ENCODE results near the gene WDR1. TPM values are rescaled to one million over a fixed set of nuclear protein-coding genes. Genes with fewer than 3 reads are reported as not detected.

Gene WDR1
- total and polyA plus RNA-seq, 2 donors (not counting 3 experiments of a cell fraction or from before 2014, with no cell fraction given) = 590 to 660 TPM

- Histone ChIP-seq H3K4me2 (ENCODE audit: insufficient read depth, low read length) (no peak overlapping the region), H2AFZ (ENCODE audit: low read depth, low read length) (no peak overlapping the region), H3K4me3 (replicated peaks in 1 of 3; ENCODE audit: insufficient read depth in 1 of 3, low read depth in 1 of 3, low read length in 3 of 3) (no peak overlapping the region), H3K9ac (replicated peaks; ENCODE audit: extremely low read depth, insufficient read depth, low read length) (no peak overlapping the region), H3K27ac (ENCODE audit: insufficient read depth, low read depth, low read length) (no peak overlapping the region), H3K9me3 (replicated peaks; ENCODE audit: control insufficient read depth, insufficient read depth, low read length) (no peaks in the 10 kb centered on the region), H3K4me1 (ENCODE audit: control insufficient read depth, extremely low read depth, insufficient read depth, low read length) (peaks cover 6% of the 10 kb centered on the region), H3K27me3 (ENCODE audit: control insufficient read depth in 2 of 2, insufficient read depth in 2 of 2, low read length in 2 of 2) (peaks cover 0 to 3% of the 10 kb centered on the region in 2 experiments), H3K79me2 (ENCODE audit: control insufficient read depth, insufficient read depth, low read length) (no peaks in the 10 kb centered on the region), H3K9me1 (replicated peaks; ENCODE audit: control insufficient read depth, extremely low read depth, insufficient read depth, low read length) (no peaks in the 10 kb centered on the region), H4K20me1 (replicated peaks; ENCODE audit: control insufficient read depth, extremely low read depth, insufficient read depth, low read length) (no peaks in the 10 kb centered on the region), H3K36me3 (ENCODE audit: control insufficient read depth in 2 of 2, extremely low read depth in 1 of 2, insufficient read depth in 2 of 2, low read length in 2 of 2) (no peaks in the 10 kb centered on the region)
- BruUV-seq (replicated peaks) = no TSS peak
- CTCF ChIA-PET = interaction anchor here (1.2 kb wide), 1 partner anchor 35 kb away, joined by 3 read pairs; no protein-coding TSS in a partner anchor
- TF ChIP-seq FOS (IDR thresholded peaks at IDR 0.05; ENCODE audit: borderline replicate concordance, insufficient read depth, low read length) (no peak), GATA2 (IDR thresholded peaks at IDR 0.05; ENCODE audit: insufficient read depth, insufficient read length, low read depth, low read length) (no peak), JUN (IDR thresholded peaks at IDR 0.05; ENCODE audit: borderline replicate concordance, insufficient read depth, insufficient read length, low read depth) (no peak), POLR2A (IDR thresholded peaks at IDR 0.05; ENCODE audit: low read depth, low read length) (no peak), POLR2AphosphoS5 (IDR thresholded peaks at IDR 0.05; ENCODE audit: insufficient read depth, low read depth, low read length) (no peak), EZH2 (IDR thresholded peaks at IDR 0.05; ENCODE audit: borderline replicate concordance, low read depth, low read length, severe bottlenecking) (no peak), MYC (IDR thresholded peaks at IDR 0.05; ENCODE audit: low read depth, low read length) (no peak)
- TF ChIP-seq, protein P1, sequence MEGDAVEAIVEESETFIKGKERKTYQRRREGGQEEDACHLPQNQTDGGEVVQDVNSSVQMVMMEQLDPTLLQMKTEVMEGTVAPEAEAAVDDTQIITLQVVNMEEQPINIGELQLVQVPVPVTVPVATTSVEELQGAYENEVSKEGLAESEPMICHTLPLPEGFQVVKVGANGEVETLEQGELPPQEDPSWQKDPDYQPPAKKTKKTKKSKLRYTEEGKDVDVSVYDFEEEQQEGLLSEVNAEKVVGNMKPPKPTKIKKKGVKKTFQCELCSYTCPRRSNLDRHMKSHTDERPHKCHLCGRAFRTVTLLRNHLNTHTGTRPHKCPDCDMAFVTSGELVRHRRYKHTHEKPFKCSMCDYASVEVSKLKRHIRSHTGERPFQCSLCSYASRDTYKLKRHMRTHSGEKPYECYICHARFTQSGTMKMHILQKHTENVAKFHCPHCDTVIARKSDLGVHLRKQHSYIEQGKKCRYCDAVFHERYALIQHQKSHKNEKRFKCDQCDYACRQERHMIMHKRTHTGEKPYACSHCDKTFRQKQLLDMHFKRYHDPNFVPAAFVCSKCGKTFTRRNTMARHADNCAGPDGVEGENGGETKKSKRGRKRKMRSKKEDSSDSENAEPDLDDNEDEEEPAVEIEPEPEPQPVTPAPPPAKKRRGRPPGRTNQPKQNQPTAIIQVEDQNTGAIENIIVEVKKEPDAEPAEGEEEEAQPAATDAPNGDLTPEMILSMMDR (IDR thresholded peaks at IDR 0.05; ENCODE audit: extremely low read depth in 1 of 2, insufficient read depth in 1 of 2, low read depth in 1 of 2, low read length in 2 of 2) = no peak
- TF ChIP-seq, protein P2, sequence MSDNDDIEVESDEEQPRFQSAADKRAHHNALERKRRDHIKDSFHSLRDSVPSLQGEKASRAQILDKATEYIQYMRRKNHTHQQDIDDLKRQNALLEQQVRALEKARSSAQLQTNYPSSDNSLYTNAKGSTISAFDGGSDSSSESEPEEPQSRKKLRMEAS (IDR thresholded peaks at IDR 0.05; ENCODE audit: insufficient read depth, insufficient read length) = no peak
- no peak for FAIRE-seq
- intact Hi-C loops (cut with micrococcal nuclease) (no loop called here), dilution Hi-C loops (cut with MboI; ENCODE audit: extremely low pct_ligation_motif_present, low sequenced_read_pairs) (no loop called here)
- POLR2A ChIA-PET = no interaction called here
- DNase-seq (ENCODE audit: low read depth, low spot score) = no peak
These were observed 65.9 kb downstream of the WDR1 start for GRCh38 chr4:10050721-10051120.
